GM21737 (cell line): ENCODE results near the gene FAM193B.

ENCODE experiments used
- ATAC-seq: cut with Tn5 transposase; IDR thresholded peaks from one replicate; pipeline ENCODE4 v1.9.1; 2021; ENCODE audit warnings: mild to moderate bottlenecking, moderate library complexity; ENCODE audit not compliant: unreplicated experiment

Gene FAM193B

GRCh38 chr5:177554474-177555111 lies at the start of gene FAM193B:
Gene FAM193B (minus strand): TSS chr5:177554563. CDS start chr5:177554458, 105 bp downstream.
- ATAC-seq, result peak; percentile 91

GRCh38 chr5:177604116-177604521 lies 49.8 kb upstream of the FAM193B start:
- no peak for ATAC-seq

GRCh38 chr5:177603631-177604030 lies 49.3 kb upstream of the FAM193B start:
- ATAC-seq, result no peak

GRCh38 chr5:177602458-177602830 lies 48.1 kb upstream of the FAM193B start:
- no peak for ATAC-seq

- ATAC-seq, result no peak
Measured at GRCh38 chr5:177601577-177602457, 47.5 kb upstream of the FAM193B start.

- no peak for ATAC-seq
Measured at GRCh38 chr5:177601126-177601525, 46.8 kb upstream of the FAM193B start.

- ATAC-seq, result no peak
Measured at GRCh38 chr5:177600508-177601018, 46.2 kb upstream of the FAM193B start.

GRCh38 chr5:177599731-177600507 lies 45.6 kb upstream of the FAM193B start, which contains the start of gene B4GALT7:
Gene B4GALT7 (plus strand): TSS chr5:177600132. CDS start chr5:177600211, 79 bp downstream.
- ATAC-seq, result peak; percentile 85

GRCh38 chr5:177598477-177598876 lies 44.1 kb upstream of the FAM193B start:
- ATAC-seq, result no peak

- ATAC-seq, result no peak
Measured at GRCh38 chr5:177596775-177597238, 42.4 kb upstream of the FAM193B start.

- no peak for ATAC-seq
Measured at GRCh38 chr5:177595991-177596774, 41.8 kb upstream of the FAM193B start.

GRCh38 chr5:177595026-177595585 lies 40.7 kb upstream of the FAM193B start:
- no peak for ATAC-seq

- ATAC-seq, result no peak
Measured at GRCh38 chr5:177594071-177594470, 39.7 kb upstream of the FAM193B start.

- no peak for ATAC-seq
Measured at GRCh38 chr5:177593511-177593910, 39.1 kb upstream of the FAM193B start.

- no peak for ATAC-seq
Measured at GRCh38 chr5:177592905-177593304, 38.5 kb upstream of the FAM193B start.

GRCh38 chr5:177592010-177592834 lies 37.9 kb upstream of the FAM193B start, which contains the start of gene TMED9:
Gene TMED9 (plus strand): TSS chr5:177592203. CDS start chr5:177592215, 12 bp downstream.
- peak; percentile 89 for ATAC-seq

- ATAC-seq, result no peak
Measured at GRCh38 chr5:177591690-177592009, 37.3 kb upstream of the FAM193B start.

- ATAC-seq, result no peak
Measured at GRCh38 chr5:177590406-177590805, 36.0 kb upstream of the FAM193B start.

- ATAC-seq, result no peak
Measured at GRCh38 chr5:177588413-177588909, 34.1 kb upstream of the FAM193B start.
